Measurements from ENCODE around the gene CACNA2D3.
A peak's percentile ranks its signal among the peaks of the same experiment; 100 is the strongest.

The CACNA2D3 gene

DNA sequence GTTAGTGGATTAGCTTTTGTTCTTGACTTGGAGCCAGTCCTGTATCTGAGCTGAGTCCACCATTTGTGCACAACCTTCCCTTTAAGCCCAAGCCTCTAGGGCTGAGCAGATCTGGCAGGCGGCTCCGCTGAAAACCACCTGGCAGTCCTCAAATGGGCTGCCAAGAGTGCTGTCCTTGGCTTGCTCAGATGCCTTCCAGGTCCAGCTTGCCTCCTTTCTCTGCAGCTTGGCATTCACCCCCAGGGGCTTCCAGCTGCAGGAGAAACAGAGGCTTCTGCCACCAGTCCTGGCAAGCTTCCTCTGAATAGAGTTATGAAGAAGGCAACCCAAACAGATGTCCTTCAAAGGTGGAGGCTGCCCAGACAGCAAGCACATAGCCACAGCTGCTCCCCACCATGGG lies 708.8 kb downstream of the CACNA2D3 start:
- DNase-seq, result peak; percentile 51

DNA sequence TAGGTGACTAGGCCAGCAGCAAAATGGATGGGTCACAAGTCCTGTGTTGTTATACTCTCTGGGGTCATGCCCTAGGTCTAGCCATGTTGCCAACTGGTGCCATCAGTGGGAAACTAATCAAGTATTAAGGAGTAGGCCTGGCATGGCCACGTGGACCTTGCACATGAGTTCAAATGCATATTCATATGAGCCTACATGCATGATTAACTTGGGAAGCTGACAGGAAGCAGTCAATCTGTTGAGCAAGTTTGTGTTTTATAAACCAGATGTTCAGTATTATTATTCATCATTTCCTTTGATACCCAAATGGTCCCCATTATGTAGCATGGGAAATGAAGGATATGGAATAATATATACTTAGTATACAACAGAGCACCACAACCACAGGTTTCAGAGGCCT lies 710.5 kb downstream of the CACNA2D3 start:
- peak; percentile 17 for DNase-seq

DNA sequence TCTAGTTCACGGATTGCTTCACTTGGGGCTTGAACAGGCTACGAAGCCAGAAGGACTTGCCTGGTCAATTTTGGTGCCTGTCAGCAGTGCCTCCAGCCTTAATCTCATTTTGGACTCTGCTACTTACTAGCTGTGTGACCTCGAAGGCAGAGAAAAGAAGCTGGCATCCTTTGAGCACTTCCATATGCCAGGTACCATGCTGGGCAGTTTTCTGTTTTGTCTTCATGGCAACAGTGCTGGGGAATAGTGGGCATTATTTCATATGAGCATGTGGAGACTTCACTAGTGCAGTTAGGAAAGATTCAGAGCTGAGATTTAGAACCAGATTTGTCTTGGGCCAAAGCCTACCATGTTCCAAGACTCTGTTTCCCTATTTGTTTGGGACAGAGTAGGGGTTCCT lies 713.3 kb downstream of the CACNA2D3 start:
- no peak for DNase-seq

DNA sequence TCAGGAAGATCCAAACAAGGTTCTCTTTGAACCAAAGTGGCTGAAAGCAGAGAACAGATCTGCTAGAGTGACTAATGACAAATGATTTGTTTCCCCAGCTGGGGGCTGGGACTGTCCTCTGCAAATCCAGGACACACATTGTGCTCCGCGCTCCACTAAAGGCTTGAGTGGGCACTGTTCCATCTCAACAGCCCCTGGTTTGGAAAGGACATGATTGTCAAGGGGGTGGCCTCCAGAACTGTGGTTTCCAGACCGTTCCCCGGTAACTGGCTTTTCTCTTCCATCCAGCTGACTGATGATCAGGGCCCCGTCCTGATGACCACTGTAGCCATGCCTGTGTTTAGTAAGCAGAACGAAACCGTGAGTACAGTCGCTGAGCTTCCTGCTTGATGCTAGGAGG lies 714.5 kb downstream of the CACNA2D3 start:
- DNase-seq, result no peak

DNA sequence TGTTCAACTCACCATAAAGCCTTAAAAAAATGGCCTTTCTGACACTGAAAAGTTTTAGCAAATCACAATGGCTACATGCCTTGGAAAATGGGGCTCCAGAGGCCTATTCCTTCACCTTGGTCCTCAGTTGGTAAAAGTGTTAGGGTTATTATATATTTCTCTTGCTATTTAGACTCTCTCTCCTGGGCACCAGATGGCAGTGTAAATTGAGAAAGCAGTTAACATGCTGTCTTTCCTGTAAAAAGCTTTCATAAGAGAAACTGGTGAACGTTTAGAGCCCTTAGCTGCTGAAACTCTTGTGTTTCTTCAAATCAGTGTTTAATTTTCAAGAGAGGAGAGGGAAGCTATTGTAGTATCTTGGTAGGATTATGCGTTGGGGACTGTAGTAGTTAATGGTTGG lies 715.6 kb downstream of the CACNA2D3 start:
- DNase-seq, result peak; percentile 56

DNA sequence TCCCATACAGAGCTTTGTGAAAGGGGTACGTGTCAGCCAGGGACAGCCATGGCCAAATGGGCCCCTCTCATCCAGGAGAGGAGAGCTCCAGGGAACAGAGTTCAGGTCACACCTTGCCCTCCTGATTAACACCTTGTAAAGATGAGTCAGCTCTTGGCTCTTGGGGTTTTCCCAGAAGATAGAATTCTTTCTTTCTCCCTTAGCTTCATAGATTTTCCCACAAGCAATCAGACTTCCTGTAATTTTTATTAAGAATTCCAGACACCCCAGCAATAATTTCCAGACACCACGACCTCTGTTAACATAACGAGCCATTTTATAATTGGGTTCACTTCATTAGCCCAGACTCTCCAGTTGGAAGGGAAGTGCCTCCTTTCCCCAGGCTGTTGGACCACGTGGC lies 719.1 kb downstream of the CACNA2D3 start:
- no peak for DNase-seq

DNA sequence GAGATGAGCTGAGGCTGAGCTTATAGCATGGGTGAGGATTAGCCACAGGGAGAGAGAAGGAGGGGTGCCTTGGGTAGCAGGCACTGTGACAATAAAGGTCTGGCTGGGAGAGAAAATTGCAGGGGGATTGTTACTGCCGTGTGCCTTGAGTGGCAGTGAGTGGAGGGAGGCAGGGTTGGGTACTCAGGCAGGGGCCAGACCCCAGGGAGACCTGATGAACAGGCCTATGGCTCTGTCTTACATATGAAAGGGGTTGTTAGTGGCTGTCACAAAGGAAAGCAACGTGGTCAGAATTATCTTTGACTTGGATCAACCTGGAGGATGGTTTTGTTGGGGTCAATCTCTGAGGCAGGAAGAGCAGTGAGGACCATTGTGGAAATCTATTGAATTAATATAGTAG lies 721.0 kb downstream of the CACNA2D3 start:
- DNase-seq, result no peak

DNA sequence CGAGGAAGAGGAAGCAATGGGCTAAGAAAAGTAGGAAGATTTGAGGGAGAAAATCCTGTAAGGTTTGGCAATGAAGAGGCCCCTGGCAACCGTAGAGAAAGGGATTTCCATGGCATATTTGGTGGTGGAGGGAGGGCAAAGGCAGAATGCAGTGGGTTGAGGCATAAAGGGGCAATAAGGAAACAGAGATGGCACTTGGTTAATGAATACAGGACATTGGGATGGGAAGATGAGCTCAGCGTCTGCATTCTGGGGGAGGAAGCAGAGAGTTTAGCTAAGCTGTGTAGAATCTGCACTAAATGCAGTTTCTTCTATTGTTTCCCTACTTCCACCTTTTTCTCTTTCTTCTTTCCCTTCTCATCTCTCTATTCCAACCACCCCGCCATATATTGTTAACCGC lies 721.9 kb downstream of the CACNA2D3 start:
- no peak for DNase-seq

DNA sequence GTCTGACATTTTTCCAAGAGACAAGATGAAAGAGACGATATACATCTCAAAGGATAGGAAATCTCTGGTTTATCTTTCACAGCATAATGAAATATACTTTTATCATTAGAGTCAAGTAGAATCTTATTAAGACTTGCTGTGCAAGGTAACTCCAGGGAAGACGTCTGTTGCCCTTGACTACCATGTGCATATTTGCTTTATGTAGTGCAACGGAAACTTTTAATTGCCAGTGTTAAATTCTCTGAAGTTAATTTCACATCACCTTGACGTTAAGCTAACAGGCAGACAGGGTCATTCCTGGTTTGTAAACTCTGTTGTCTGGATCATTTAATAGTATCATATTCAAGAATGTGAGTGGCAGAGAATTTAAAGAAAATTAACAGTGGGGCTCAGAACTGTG lies 722.7 kb downstream of the CACNA2D3 start:
- DNase-seq, result no peak

DNA sequence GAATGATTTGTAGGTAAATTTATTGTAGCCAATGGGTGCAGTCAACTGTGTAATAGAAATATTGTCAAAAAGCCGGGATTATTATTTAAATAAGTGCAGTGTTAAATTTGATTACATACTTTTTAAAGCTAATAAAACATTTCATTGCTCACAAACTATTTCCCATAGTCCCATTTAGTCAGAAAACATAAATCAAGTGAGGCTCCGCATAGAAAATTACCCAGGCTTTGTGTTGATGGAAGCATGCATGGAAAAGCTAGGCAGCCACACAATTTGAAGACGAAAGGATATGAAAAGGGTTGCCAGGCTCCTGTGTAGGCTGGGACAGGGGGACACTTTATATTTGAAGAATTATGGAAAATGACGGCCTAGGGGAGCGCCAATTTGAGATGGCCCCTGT lies 723.2 kb downstream of the CACNA2D3 start:
- no peak for DNase-seq

DNA sequence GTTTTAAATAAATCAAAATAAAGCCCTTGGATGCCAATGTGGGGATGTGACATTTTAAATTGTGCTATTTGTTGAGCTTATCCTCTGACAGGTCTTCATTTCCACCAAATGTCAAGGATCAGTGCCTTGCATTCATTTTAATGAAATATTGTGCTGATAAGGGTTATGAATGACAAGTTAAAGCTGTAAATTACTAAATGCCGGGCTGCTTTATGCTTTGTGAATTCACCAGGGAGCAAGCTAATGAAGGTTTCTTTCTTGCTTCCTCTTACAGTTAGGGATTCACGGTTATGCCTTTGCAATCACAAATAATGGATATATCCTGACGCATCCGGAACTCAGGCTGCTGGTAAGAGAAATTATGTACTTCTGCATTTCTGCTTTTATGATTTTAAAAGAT lies 723.8 kb downstream of the CACNA2D3 start:
- no peak for DNase-seq

DNA sequence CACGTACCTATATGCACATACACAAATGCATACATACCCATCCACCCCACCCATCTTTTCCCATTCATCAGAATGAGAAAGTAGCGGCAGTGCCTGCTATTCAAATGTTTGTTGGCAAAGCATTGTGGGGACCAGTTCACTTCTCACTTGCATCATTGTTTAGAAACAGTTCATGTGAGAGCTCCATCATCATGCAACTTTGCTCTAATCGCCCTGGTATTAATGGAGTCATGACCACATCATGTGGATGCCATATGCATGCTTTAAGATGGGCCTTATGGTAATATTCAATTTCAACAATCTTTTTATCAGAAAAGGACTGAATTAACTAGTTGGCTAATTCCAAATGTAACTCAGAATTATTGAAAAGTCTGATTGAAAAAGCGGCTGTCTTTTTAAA lies 725.0 kb downstream of the CACNA2D3 start:
- no peak for DNase-seq

DNA sequence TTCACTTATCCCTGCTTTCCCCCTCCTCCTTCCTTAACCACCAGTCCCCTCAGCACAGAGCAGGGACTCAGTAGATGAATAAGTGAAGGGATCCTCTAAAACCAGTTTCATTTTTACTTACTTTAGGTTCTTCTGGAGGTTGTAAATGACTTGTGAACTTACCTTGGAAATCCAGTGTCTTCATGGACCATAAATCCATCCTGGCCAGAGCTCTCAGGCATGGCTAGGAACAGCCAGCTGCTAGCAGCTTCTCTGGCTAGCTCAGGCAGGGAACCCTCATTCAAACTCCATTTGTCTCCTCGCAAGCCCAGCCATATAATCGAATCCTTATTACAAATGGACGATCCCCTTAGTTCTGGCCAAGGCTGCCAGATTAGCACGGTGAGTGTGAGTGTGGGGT lies 727.0 kb downstream of the CACNA2D3 start:
- DNase-seq, result no peak

DNA sequence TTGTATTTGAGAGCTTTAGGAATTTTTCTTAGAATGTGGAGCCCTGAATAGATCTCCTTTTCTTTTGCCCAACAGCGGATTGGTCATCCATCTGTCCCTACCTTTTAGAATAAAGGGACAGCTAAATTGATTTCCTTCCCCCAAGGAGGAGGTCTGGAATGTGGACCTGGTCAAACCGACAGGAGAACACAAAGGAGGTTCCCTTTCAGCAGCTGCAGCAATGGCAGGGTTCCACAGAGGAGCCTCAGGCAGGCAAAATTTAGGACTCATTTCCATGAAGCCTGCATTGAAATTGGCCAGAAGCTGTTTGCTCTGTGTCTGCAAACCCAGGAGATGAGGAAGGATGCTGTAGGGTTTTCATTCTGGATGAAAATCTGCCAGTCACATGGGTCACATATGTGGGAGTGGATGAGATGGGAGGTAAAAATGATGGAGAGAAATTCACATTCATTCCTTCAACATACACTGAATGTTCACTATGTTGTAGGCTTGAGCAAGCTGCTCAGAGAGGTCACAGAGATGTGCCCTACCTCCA lies 728.2 kb downstream of the CACNA2D3 start:
- no peak for DNase-seq

DNA sequence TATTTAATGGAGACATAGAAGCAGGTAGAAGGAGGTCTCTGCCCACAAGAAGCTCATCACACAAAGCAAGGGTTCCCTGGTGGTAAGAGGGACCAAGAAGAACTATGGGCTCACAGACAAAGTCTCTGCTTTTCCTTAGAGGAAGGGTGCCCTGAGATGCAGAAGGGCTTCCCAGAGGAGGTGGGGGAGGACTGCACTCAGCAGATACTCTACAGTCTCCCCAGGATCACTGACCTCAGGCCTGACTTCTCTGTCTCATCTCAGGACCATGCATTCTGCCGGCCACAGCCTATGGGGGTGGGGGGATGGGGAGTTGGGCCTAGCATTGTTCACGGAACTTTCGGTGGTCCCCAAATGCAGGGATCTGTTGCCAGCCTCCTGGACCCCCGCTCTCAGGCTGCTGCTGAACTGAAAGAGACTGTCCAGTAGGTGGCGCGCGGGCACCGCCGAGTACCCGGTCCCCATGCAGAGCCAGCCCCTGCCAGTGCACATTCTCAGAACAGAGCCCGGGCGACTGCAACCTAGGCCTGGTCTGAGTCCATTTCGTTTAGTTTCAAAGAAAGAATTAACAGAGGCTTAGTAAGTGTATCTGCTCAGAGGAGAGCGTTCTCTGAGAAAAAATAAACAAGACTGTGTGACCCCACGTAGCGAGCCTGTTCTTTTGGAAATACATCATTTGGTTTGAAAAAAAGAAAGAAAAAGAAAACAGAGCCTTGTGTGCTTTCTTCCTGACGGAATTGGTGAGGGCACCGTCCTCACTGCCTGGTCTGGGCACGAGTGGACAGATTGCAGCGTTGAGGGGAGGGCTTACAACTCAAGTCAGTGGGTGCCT lies 731.4 kb downstream of the CACNA2D3 start:
- DNase-seq, result peak; percentile 20

DNA sequence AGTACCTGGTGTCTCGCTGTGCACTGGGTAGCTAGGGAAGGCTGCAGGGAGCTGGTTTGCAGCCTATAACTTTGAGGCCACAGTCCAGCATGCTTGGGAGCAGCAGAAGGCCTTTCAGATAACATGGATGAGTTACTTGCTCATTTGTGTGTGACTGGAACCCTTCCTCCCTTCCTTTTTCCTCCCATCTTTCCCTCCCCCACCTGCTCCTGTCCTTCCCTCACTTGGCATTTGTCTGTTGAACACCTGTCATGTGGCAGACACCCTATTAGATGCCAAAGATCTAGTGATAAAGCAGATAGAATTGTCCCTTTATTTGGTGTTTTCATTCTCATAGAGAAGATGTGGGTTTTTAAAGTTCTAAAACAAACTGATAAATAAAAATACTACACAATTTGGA lies 733.9 kb downstream of the CACNA2D3 start:
- DNase-seq, result no peak

DNA sequence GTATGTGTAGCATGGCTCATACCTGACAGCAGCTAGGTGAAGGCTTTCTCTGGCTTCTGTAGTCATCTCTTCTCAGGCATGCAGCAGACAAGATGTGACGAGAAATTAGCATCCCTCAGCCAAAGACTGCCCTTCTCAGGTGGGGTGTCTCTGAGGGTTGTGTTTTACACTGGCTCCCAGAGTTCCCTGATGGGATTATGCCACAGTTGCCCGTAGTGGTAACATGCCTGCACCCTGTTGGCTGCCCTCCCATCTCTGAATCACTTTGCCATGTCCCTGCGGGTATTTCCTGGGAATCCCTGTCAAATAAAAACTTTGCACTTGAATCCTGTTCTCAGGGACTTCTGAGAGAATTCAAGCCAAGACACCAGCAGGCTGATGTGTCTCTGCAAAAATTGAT lies 735.0 kb downstream of the CACNA2D3 start:
- DNase-seq, result no peak

DNA sequence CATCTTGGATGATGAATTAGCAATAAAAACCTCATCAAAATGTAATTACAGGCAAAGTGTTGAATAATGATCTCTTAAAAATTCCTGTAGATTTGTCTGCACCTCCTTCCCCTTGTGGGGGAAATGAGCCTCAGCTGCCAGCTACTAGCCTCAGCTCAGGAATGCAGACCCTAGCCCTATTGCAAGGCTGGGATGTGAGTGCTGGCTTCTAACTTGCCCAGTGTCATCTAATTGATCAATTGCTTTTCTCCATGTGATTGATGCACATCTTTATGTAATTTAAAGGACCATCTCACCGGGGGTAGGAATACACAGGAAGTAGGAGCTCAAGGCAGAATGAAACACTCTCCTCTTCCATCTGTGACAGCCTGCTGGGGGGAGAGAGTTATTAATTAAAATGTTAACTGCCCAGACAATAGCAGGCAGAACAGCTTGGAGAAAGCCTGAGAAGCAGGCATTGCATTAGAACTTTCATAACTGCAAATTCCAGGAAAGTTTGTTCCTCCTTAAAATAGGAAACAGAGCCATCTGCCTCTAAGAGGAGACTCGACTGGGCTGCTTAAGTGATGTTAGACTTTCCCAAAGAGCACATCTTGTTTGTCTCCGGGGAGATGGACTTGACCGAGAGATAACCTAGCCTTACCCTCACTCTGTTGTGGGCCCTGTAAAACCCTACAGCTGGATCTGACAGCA lies 735.9 kb downstream of the CACNA2D3 start:
- DNase-seq, result no peak

DNA sequence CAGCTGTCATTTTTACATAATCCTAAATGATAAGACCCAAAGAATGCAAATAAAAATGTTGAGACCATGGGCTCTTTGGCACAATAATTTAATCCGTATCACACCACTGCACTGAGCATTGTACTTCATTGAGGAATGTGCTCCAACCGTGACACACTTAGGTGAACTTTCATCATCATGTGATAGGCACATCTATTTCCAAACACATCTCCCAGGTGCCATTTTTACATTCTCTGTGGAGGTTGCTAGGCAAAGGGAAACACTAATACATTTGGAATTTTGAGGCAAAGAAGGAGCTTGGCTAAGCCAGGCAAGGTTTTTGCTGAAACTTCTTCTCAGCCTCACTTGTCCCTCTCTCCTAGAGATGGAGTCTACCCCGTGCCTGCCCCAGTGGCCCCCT lies 736.8 kb downstream of the CACNA2D3 start:
- DNase-seq, result no peak

DNA sequence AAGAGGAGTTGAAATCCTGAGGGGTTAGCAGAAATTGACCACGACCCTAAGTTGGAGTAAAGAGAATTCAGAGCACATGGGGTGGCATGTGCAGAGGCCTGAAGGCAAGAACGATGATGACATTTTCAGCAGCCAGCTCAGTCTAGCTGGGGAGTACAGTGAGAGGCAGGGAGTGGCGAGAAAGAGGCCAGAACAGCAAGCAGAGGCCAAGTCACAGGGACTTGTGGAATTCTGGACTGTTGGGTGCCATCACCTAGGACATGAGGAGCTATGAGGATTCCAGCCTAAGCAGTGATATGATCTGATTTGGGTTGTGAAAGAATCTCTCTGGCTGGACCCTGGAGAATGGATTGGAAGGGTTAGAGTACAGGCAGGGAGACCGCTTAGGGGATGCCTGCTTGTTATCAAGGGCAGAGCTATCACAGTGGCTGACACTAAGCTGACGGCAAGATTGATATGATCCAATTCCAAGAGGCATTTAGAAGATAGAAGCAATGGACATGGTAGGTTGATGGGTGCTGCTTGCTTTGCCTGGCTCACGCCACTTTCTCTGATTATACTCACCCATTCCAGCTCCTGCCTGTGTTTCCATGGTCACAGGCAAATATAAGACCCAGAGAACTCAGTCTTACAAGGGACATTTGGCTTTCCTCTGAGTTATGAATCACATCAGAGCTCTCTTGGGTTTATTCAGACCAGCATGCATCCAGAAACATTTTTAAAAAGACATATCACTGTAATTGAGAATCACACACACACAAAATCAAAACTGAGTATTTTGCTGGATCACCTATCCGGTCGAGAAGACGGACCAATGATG lies 739.1 kb downstream of the CACNA2D3 start:
- no peak for DNase-seq

DNA sequence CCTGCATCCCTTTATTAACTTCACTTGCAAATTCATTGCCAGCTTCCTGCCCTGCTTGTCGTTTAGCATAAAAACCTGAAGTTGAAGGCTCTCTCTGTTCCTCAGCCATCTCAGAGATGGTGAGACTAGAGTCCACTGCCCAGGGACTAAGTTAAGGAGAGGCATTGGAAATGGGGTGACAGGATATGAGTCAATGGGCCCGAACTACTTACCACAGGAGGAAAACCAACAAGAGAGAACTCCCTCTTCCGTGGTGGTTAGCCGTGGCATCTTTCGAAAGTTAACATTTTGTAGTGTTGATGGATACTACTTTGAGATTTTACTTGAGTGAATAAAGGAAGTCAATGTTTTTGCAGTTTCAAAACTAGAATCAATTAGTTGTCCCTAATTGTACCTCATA lies 740.2 kb downstream of the CACNA2D3 start:
- DNase-seq, result no peak

DNA sequence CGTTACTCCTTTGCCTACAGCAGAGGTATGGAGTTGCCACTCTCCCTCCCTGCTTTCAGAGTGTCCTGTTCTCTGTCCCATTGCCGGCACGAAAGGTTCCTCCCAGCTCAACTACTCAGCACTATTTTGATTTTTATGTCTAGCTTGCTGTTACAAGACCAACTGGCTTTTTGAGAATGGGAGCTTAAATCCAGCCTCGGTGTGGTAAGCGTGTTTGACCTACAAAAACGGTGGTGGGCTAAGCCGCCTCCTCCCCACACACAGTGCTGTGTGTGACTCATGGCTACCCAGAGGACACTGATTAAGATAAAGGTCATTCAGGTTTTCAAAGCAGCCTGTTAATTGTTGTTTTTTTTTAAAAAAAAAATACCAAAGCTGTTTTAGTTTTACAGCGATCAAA lies 741.0 kb downstream of the CACNA2D3 start:
- no peak for DNase-seq

DNA sequence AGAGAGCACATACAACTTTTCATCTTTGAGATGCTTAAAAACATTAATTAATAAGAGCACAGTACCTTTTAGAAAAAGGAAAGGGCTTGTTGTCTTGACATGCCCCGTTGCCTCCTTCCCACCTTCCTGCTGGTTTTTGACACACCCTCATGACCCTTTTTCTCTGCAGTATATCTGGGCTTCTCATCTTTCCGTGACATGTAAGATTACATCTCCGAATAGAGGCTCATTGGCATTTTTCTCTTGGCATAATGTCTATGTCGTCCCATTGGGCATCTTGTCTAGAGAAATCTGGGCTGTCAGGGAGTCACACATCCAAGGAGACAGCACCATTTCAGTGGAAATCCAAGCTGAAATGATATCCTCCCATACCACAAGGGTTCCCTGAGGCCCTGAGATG lies 741.4 kb downstream of the CACNA2D3 start:
- DNase-seq, result no peak

DNA sequence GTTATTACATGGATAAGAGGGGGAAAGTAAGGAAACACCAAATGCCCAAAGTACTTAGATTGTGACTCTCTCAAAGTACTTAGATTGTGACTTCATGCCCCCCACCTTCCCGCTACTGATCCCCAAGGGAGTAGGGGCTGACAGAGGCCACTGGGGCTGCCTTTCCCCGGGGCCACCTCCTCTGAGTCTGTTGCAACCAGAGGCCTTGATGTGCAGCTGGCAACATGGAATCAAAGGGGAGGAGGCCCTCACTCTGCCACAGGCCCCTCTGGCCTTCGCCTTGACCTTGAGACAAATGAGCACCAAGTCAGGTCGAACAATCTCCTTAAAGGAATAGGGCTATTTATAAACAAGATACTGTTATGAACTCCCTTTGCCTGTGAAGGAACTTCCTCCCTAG lies 743.0 kb downstream of the CACNA2D3 start:
- DNase-seq, result no peak

Measured in DMS 273 treated with DMSO at 0.1 percent for 48 hours (cell line).